ENCODE measurements around the gene AMN.
"Not testable (repeated sequence)": the region's sequence is repeated elsewhere in the genome, so short reads cannot be mapped to it uniquely, and the experiment has no call there.

The AMN gene

GRCh38 chr14:102914474-102915291 lies 7.8 kb upstream of the AMN start:
- no peak for DNase-seq

- DNase-seq: no peak
Measured at GRCh38 chr14:102915292-102916110, 7.0 kb upstream of the AMN start.

GRCh38 chr14:102916347-102917055 lies 6.0 kb upstream of the AMN start:
- DNase-seq: no peak

DNA sequence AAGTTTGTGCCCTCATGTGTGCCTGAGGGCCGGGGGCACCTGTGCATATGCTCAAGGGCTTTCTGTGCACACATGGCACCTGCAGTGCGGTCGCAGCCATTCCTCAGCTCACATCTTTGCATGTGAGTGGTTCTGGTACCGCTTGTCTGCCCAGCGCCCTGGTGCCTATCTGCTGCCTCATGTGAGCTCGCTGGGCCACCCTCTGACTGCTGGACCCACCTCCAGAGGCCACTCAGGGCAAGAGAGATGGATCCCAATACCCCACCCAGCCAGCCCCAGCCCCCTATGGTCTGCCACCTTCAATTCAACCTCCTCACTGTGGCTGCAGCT lies 5.4 kb upstream of the AMN start:
- no peak for DNase-seq

DNA sequence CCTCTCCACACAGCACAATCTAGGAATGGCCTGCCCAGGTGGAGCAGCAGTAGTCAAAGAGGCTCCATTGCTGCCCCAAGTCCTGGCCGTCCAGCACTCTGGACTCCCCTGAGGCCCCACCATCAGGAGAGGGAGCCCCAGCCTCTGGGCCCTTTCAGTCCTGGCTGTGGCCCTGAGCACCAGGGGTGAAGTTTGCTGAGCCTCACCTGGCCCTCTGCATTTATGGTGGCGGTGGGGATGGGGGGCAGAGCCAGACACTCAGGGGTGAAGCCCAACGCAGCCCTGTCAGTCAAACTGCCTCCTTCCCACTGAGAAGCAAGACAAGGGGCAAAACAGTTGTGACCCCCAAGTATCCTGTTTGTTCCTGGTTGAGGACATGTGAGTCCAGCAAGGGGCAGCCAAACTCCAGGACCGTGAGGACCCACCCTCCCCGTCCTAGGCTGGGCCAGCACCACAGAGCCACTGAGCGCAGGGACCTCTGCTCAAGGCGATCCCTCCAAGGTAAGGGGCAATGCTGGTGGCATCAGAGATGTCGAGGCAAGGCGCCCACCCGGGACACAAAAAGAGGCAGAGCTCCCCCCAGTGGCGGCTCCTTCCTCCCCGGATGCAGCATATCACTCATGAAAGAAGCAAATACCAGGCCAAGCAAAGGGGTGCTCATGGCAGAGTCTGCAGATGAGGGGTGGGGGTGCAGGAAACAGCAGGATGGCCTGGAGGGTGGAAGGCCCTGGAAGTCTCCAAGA lies 4.8 kb upstream of the AMN start:
- DNase-seq: peak; percentile 66

- DNase-seq: no peak
Measured at GRCh38 chr14:102918438-102918837, 4.0 kb upstream of the AMN start.

GRCh38 chr14:102920273-102920997 lies 2.0 kb upstream of the AMN start:
- no peak for DNase-seq

DNA sequence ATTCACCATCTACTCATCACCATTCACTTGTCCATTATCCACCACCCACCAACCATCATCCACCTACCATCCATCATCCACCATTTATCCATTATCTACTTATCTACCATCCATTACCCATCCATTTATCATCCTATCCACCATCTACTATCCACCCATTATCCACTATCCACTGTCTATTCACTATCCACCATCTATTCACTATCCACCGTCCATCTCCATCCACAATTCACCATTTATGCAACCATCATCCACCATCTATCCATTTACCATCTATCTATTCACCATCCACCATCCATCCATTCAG lies 1.5 kb upstream of the AMN start:
- DNase-seq: no peak

GRCh38 chr14:102923201-102923924 lies 900 bp downstream of the AMN start:
- DNase-seq: no peak

DNA sequence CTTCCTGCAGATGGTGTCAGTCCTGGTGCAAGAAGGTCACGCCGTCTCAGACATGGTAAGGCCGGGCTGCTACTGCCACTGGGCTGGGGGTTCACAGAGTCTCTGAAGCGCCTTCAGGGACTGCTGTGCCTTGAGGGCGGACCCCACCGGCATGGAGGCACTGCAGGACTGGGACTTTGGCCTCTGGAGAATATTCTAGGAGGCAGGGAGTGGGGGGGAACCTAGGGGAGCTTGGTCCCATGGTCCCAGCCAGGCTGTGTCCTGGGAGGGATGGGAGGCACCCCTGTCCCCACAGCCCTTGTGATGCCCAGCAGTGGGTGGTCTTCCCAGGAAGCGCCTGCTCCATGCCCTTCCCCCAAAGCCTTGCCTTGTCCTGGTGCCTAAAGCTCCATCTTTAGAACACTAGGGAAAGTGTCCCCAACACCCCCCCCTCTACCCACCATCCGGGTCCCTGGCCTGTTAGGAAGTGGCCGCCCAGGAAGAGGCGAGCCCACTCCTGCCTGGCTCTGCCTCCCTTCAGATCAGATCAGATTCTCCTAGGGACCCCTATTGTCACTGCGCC lies 1.5 kb downstream of the AMN start:
- no peak for DNase-seq

DNA sequence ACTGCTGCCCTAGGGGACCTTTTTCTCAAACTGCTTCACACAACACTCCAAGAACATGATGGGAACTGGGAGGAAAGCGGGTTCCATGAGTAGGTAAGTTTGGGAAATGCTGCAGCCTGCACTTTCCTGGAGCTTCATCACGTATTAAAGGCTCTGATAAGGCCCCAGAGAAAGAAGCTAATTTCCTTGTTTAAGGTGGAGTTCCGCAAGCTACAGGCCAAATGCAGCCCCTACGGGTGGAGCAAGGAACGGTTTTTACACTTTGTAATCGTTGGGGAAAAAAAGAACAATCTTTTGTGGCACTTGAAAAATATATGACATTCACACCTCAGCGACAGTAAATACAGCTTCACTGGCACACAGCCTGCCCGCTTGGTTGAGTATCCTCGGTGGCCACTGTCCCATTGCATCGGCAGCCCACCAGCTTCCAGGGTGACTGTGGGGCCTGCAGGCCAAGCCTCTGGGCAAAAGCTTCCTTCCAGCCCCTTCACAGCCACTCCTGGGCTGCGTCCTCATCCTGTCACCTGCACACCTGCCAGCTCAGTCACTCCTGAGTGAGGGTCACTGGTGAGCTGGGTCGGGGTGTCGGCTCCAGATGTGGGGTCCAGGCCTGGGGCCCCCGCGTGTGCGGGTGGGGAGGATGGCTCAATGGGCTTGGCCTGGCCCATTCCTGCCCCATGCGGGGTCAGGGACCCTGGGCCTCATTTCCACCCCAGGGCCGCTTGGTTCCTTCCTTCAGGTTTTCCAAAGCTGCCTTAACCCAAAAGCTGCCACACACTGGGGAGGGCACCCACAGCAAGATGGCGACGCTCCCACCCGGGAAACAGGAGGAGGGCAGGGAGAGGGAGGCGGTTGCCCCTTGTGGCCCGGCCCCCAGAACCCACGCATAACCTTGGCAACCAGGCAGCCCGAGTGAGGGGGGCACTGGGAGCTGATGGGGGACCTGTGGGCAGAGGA lies 2.4 kb downstream of the AMN start:
- no peak for DNase-seq

- no peak for DNase-seq
Measured at GRCh38 chr14:102925646-102926045, 3.2 kb downstream of the AMN start.

- DNase-seq: no peak
Measured at GRCh38 chr14:102926104-102926503, 3.6 kb downstream of the AMN start.

- DNase-seq: not testable (repeated sequence)
Measured at GRCh38 chr14:102926840-102927239, 4.4 kb downstream of the AMN start.

- no peak for DNase-seq
Measured at GRCh38 chr14:102927346-102927877, 4.9 kb downstream of the AMN start.

DNA sequence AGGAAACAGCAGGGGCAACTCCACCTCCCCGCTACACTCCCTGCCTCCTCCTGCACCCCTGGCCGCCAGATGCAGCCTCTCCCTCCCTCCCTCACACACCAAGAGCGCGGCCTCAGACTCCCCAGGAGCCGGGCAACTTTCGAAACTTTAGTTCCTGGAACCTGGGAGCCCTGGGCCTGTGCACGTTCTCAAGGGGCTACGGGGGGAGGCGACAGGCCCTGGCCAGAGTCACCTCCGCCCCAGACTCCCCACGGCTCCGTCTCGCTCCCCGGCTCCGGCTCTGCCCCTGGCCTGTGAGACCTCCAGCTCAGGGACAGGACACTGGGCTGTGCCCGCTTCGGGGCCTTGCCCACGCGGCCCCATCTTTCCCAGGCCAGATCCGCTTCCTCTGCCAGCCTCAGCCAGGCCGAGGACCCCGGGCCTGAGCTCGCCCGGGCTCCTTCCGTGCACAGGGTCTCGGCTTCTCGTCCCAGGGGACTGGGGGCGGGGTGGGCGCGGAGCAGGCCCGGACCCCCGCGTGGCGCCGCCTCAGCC lies 5.5 kb downstream of the AMN start:
- no peak for DNase-seq

GRCh38 chr14:102928412-102929240 lies 6.2 kb downstream of the AMN start:
- DNase-seq: peak; percentile 76

- DNase-seq: no peak
Measured at GRCh38 chr14:102929241-102930137, 7.0 kb downstream of the AMN start.
